K562 (cell line): ENCODE results near the gene TANK. TPM values are rescaled to one million over a fixed set of nuclear protein-coding genes. Genes with fewer than 3 reads are reported as not detected.
A peak's percentile ranks its signal among the peaks of the same experiment; 100 is the strongest.

Experiments
- GABPB2 ChIP-seq: fragments of 250-450 bp; sonication (Bioruptor Pico); conservative IDR thresholded peaks from 2 replicates; pipeline ENCODE4 v1.5.1; 2021; ENCODE audit warnings: mild to moderate bottlenecking
- GATAD2A ChIP-seq: fragments of 450-650 bp; IDR thresholded peaks from 2 replicates; pipeline ENCODE4 v1.6.1; 2017
- KAT7 ChIP-seq: sonication (generic); formaldehyde crosslinking; IDR thresholded peaks from 2 replicates; pipeline ENCODE4 v1.8.0; 2022; ENCODE audit warnings: missing genetic modification reagents, mild to moderate bottlenecking, borderline replicate concordance
- MEIS2 ChIP-seq: fragments of 450-650 bp; IDR thresholded peaks from 2 replicates; pipeline ENCODE4 v1.6.1; 2014; ENCODE audit warnings: mild to moderate bottlenecking; ENCODE audit not compliant: partially characterized antibody
- MTA1 ChIP-seq: fragments of 450-650 bp; IDR thresholded peaks from 2 replicates; pipeline ENCODE4 v1.6.1; 2017; ENCODE audit warnings: borderline replicate concordance
- MXI1 ChIP-seq: IDR thresholded peaks from 2 replicates; pipeline ENCODE4 v1.6.1; 2011; ENCODE audit warnings: low read depth, mild to moderate bottlenecking, improper control_type of control experiment, low read length
- MYNN ChIP-seq, 2 experiments: sonication (generic); formaldehyde crosslinking in 1 of 2; IDR thresholded peaks; 2 replicates each; pipeline versions ENCODE4 v1.5.0 to v1.6.1; 2016 to 2020; ENCODE audit warnings: antibody characterized with exemption in 1 of 2, missing genetic modification reagents in 1 of 2
- PHB2 ChIP-seq: fragments of 450-650 bp; IDR thresholded peaks from 2 replicates; pipeline ENCODE4 v1.6.1; 2017; ENCODE audit warnings: low read depth
- POLR2B ChIP-seq: fragments of 450-650 bp; IDR thresholded peaks from 2 replicates; pipeline ENCODE4 v1.6.1; 2018; ENCODE audit warnings: low read depth; ENCODE audit not compliant: partially characterized antibody
- STAG1 ChIP-seq: sonication (generic); formaldehyde crosslinking; IDR thresholded peaks from 2 replicates; pipeline ENCODE4 v1.5.0; 2020; ENCODE audit warnings: missing genetic modification reagents, borderline replicate concordance
- ZBTB17 ChIP-seq: fragments of 450-650 bp; formaldehyde crosslinking; IDR thresholded peaks from 2 replicates; pipeline ENCODE4 v1.4.0; 2020; ENCODE audit warnings: mild to moderate bottlenecking
- ZNF121 ChIP-seq: sonication (generic); formaldehyde crosslinking; conservative IDR thresholded peaks from 2 replicates; pipeline ENCODE4 v1.8.0; 2022; ENCODE audit warnings: missing genetic modification reagents
- ZNF133 ChIP-seq: fragments of 250-450 bp; sonication (Bioruptor Pico); IDR thresholded peaks from 2 replicates; pipeline ENCODE4 v1.4.0; 2020; ENCODE audit warnings: mild to moderate bottlenecking
- ZNF311 ChIP-seq: fragments of 250-450 bp; sonication (Bioruptor Pico); IDR thresholded peaks from 2 replicates; pipeline ENCODE4 v1.4.0; 2020; ENCODE audit warnings: mild to moderate bottlenecking, moderate library complexity
- ZNF354B ChIP-seq: fragments of 250-450 bp; sonication (Bioruptor Pico); IDR thresholded peaks from 2 replicates; pipeline ENCODE4 v1.4.0; 2020
- ZNF584 ChIP-seq: fragments of 200-800 bp; sonication (Bioruptor generic); IDR thresholded peaks from 2 replicates; pipeline ENCODE4 v1.6.1; 2016; ENCODE audit warnings: low read depth, mild to moderate bottlenecking, missing genetic modification characterization, missing compliant biosample characterization
- polyA plus RNA-seq, 8 experiments: library from polyadenylated mRNA; depleted of rRNA in 4 of 8; stranded (reverse) in 5 of 8; unstranded in 3 of 8; fragments of >200 nt; fragmentation: Nextera tagmentation in 2 of 8; fragmentation: Illumina TruSeq in 1 of 8; extraction: Ambion mirVana in 2 of 8; extraction: Trizol in 1 of 8; gene quantifications; 2 replicates each; pipeline versions ENCODE4 v1.2.1 to v1.2.3, GENCODE V29; 2011 to 2014; ENCODE audit warnings: inconsistent platforms in 1 of 8, missing spikeins in 1 of 8
- total RNA-seq, 7 experiments: library from RNA; depleted of rRNA in 6 of 7; stranded (reverse); fragments of >200 nt in 6 of 7; fragmentation: Illumina TruSeq in 2 of 7; extraction: Trizol in 2 of 7; gene quantifications; 2 replicates each; pipeline versions ENCODE4 v1.2.1 to v1.2.3, GENCODE V29; 2011 to 2021; ENCODE audit warnings: low replicate concordance in 1 of 7
- TF ChIP-seq, protein P1 (sequence below): fragments of 450-650 bp; IDR thresholded peaks from 2 replicates; pipeline ENCODE4 v1.7.1; 2018; ENCODE audit warnings: mild to moderate bottlenecking, low read depth; ENCODE audit not compliant: partially characterized antibody
- TF ChIP-seq, protein P2 (sequence below): fragments of 450-650 bp; IDR thresholded peaks from 2 replicates; pipeline ENCODE4 v1.6.1; 2014; ENCODE audit warnings: low read depth, mild to moderate bottlenecking, moderate library complexity, borderline replicate concordance
- TF ChIP-seq, protein P3 (sequence below): sonication (generic); formaldehyde crosslinking; IDR thresholded peaks from 2 replicates; pipeline ENCODE4 v1.8.0; 2022; ENCODE audit warnings: mild to moderate bottlenecking, missing genetic modification reagents

Gene TANK
- total and polyA plus RNA-seq, 9 of the 15 experiments (the other 6 are each of a cell fraction or from before 2014, with no cell fraction given) = 43.0 to 91.5 (median 54.4) TPM

DNA sequence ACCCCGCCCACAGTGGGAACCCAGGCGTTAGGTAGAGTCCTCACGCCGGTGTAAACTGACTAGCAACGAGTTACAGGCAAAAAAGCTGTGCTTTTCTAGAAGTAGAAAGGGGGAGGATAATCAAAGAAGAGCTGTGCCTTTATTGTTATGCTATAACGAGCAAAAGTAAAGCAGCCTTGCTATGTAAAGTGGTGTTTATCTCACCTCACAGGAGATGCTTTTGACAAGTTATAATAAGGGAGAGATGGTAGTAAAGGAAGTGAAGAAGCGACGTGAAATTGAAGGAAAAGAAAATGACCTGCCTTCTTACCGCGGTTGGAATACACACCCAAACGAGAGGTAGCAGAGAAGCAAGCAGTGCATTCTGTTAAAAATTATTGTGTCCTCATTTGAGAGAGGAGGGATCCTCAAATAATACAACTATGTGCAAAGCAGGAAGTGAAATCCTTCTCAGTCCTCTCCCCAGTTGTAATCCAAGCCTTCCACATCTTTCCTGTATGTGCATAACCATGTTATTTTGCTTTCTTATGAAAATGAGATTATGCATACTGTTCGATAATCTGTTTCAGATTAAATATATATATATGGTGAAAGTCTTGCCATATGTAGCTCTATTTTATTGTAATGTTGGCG, 962 bp downstream of the TANK start (continued):
- TF ChIP-seq, protein P1, sequence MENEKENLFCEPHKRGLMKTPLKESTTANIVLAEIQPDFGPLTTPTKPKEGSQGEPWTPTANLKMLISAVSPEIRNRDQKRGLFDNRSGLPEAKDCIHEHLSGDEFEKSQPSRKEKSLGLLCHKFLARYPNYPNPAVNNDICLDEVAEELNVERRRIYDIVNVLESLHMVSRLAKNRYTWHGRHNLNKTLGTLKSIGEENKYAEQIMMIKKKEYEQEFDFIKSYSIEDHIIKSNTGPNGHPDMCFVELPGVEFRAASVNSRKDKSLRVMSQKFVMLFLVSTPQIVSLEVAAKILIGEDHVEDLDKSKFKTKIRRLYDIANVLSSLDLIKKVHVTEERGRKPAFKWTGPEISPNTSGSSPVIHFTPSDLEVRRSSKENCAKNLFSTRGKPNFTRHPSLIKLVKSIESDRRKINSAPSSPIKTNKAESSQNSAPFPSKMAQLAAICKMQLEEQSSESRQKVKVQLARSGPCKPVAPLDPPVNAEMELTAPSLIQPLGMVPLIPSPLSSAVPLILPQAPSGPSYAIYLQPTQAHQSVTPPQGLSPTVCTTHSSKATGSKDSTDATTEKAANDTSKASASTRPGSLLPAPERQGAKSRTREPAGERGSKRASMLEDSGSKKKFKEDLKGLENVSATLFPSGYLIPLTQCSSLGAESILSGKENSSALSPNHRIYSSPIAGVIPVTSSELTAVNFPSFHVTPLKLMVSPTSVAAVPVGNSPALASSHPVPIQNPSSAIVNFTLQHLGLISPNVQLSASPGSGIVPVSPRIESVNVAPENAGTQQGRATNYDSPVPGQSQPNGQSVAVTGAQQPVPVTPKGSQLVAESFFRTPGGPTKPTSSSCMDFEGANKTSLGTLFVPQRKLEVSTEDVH = no peak
- no peak for TF ChIP-seq MTA1
- no peak for TF ChIP-seq ZNF584 (CRISPR knock-in tag)
- TF ChIP-seq ZNF133 (CRISPR knock-in tag) = no peak
- no peak for TF ChIP-seq GABPB2
- TF ChIP-seq, protein P2, sequence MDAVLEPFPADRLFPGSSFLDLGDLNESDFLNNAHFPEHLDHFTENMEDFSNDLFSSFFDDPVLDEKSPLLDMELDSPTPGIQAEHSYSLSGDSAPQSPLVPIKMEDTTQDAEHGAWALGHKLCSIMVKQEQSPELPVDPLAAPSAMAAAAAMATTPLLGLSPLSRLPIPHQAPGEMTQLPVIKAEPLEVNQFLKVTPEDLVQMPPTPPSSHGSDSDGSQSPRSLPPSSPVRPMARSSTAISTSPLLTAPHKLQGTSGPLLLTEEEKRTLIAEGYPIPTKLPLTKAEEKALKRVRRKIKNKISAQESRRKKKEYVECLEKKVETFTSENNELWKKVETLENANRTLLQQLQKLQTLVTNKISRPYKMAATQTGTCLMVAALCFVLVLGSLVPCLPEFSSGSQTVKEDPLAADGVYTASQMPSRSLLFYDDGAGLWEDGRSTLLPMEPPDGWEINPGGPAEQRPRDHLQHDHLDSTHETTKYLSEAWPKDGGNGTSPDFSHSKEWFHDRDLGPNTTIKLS = no peak
- no peak for TF ChIP-seq ZNF311 (CRISPR knock-in tag)
- TF ChIP-seq ZNF121 = no peak
- no peak for TF ChIP-seq STAG1 (CRISPR knock-in tag)
- TF ChIP-seq ZNF354B (CRISPR knock-in tag) = no peak
- TF ChIP-seq MXI1 = peak; percentile 11; the same call in 1 of the 2 replicates
- 0 out of 2 replicates have a peak, but pooled peaks have one; percentile 35 for TF ChIP-seq PHB2
- no peak for TF ChIP-seq GATAD2A
- TF ChIP-seq KAT7 (CRISPR knock-in tag) = no peak
- TF ChIP-seq, protein P3, sequence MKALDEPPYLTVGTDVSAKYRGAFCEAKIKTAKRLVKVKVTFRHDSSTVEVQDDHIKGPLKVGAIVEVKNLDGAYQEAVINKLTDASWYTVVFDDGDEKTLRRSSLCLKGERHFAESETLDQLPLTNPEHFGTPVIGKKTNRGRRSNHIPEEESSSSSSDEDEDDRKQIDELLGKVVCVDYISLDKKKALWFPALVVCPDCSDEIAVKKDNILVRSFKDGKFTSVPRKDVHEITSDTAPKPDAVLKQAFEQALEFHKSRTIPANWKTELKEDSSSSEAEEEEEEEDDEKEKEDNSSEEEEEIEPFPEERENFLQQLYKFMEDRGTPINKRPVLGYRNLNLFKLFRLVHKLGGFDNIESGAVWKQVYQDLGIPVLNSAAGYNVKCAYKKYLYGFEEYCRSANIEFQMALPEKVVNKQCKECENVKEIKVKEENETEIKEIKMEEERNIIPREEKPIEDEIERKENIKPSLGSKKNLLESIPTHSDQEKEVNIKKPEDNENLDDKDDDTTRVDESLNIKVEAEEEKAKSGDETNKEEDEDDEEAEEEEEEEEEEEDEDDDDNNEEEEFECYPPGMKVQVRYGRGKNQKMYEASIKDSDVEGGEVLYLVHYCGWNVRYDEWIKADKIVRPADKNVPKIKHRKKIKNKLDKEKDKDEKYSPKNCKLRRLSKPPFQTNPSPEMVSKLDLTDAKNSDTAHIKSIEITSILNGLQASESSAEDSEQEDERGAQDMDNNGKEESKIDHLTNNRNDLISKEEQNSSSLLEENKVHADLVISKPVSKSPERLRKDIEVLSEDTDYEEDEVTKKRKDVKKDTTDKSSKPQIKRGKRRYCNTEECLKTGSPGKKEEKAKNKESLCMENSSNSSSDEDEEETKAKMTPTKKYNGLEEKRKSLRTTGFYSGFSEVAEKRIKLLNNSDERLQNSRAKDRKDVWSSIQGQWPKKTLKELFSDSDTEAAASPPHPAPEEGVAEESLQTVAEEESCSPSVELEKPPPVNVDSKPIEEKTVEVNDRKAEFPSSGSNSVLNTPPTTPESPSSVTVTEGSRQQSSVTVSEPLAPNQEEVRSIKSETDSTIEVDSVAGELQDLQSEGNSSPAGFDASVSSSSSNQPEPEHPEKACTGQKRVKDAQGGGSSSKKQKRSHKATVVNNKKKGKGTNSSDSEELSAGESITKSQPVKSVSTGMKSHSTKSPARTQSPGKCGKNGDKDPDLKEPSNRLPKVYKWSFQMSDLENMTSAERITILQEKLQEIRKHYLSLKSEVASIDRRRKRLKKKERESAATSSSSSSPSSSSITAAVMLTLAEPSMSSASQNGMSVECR (CRISPR knock-in tag) = no peak; the same call in 1 of the 2 replicates
- TF ChIP-seq POLR2B = no peak
- no peak for TF ChIP-seq ZBTB17 (CRISPR knock-in tag)
- no peak for TF ChIP-seq MYNN (IDR thresholded peaks at IDR 0.05)
- TF ChIP-seq MYNN (CRISPR knock-in tag; IDR thresholded peaks at IDR 0.05) = no peak
- TF ChIP-seq MEIS2 = peak; percentile 4
